Hematopoietic multipotent progenitor cell treated with erythropoietin and hydrocortisone succinate and interleukin-3 and kit ligand, for 8 days (in vitro differentiated cells): ENCODE measurements around the gene SPIRE2.
"Not testable (repeated sequence)": the region's sequence is repeated elsewhere in the genome, so short reads cannot be mapped to it uniquely, and the experiment has no call there.

ENCODE experiments used
- DNase-seq: peaks from one replicate; pipeline ENCODE4 v3.0.0-alpha.2; 2015

SPIRE2 gene

GRCh38 chr16:89808475-89808874 is 19.8 kb upstream of the SPIRE2 start:
- no peak for DNase-seq

DNA sequence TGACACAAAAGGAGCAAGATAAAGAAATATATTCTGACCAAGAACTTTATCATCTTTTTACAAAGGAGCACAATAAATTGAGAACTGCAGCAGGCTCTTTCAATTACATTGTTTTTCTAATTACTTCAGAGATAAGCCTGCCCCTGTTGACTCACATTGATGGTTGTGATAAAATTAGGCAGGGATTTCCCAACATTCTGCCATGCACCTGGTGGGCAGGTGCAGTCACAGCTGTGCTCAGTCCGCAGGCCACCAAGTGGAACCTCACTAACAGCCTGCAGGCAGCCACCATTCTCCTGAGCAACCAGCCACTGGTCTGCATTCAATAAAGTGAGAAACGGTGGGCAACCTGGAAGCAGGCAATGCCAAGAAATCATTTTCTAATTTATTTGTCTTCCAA is 17.0 kb upstream of the SPIRE2 start:
- DNase-seq = no peak

DNA sequence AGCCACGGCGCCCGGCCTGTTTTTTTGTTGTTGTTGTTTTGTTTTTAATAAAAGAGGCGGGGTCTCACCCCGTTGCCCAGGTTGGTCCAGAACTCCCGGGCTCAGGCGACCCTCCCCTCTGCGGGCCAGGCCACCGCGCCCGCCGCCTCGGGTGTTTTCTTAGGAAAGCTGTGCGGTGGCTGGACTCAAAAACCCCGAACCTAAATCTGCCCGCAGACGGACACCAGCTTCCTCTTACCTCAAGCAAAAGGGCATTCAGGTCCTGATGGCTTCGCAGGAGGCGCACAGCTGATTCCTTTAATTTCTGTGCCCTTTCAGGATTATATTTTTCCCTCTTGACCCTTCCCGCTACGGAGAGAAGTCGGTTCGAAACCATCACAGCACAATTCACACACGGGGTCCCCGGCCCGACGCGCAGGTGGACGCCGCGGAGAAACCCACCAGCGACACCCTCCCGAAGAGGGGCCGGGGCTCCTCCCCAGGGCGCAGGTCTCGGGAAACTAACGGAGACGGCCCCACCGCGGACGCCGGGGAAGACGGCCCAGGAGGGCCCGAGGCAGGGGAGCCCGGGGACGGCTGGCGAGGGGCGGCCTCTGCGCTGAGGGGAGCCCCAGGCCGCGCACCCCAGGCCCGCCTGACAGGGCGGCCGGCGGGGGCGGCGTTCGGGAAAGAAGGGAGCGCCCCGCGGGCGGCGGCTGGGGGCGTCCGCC is 12.5 kb upstream of the SPIRE2 start:
- DNase-seq = peak; percentile 27

- DNase-seq = not testable (repeated sequence)
Measured at GRCh38 chr16:89818851-89819403, 9.3 kb upstream of the SPIRE2 start.

DNA sequence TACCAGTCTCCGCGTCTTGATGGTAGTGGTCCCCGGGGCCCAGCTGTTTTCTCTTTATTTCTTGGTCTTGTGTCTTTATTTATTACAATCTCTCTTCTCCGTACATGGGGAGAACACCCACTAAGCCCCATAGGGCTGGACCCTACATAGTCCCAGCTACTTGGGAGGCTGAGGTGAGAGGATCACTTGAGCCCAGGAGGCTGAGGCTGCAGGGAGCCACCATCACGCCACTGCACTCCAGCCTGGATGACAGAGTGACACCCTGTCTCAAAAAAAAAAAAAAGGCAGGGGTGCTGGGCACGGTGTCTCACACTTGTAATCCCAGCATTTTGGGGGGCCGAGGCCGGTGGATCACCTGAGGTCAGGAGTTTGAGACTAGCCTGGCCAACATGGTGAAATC is 8.8 kb upstream of the SPIRE2 start:
- not testable (repeated sequence) for DNase-seq

- no peak for DNase-seq
Measured at GRCh38 chr16:89821438-89822187, 6.7 kb upstream of the SPIRE2 start.

GRCh38 chr16:89822188-89823086 is 5.8 kb upstream of the SPIRE2 start:
- no peak for DNase-seq

DNA sequence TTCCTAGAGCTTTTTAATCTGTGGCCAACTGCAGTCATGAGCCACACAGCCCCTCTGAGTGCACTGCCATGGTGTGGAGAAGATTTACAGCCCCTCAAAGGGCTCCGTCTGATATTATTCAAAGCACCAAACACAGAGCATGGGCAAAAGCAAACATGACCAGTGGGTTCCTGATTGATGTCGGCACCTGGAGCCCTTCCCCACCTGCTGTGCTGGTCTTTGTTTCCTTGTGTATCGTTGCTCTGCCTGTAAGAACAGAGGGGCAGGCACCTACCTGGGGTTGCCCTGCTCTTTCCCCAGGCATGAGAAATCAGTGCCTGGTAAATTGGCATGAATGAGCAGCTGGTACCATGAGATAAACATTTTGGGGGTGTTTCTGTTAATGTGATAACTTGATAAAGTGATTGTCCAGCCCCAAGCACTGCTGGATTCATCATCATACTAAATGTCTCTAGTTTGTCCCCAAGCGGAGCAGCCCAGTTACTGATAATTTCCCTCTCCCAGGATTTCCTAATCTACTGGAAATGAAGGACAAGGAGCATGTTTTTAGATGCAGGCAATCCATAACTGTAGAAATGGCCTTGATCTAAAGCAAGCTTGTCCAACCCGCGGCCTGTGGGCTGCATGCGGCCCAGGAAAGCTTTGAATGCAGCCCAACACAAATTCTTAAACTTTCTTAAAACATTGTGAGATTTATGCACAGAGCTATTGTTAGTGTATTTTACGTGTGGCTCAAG is 5.0 kb upstream of the SPIRE2 start:
- no peak for DNase-seq

- DNase-seq = not testable (repeated sequence)
Measured at GRCh38 chr16:89823824-89824148, 4.5 kb upstream of the SPIRE2 start.

GRCh38 chr16:89826531-89827382 is 1.5 kb upstream of the SPIRE2 start:
- DNase-seq = no peak

- DNase-seq = peak; percentile 17
Measured at GRCh38 chr16:89827383-89828198, 684 bp upstream of the SPIRE2 start.

GRCh38 chr16:89828870-89829629 is 775 bp downstream of the SPIRE2 start:
- DNase-seq = no peak

DNA sequence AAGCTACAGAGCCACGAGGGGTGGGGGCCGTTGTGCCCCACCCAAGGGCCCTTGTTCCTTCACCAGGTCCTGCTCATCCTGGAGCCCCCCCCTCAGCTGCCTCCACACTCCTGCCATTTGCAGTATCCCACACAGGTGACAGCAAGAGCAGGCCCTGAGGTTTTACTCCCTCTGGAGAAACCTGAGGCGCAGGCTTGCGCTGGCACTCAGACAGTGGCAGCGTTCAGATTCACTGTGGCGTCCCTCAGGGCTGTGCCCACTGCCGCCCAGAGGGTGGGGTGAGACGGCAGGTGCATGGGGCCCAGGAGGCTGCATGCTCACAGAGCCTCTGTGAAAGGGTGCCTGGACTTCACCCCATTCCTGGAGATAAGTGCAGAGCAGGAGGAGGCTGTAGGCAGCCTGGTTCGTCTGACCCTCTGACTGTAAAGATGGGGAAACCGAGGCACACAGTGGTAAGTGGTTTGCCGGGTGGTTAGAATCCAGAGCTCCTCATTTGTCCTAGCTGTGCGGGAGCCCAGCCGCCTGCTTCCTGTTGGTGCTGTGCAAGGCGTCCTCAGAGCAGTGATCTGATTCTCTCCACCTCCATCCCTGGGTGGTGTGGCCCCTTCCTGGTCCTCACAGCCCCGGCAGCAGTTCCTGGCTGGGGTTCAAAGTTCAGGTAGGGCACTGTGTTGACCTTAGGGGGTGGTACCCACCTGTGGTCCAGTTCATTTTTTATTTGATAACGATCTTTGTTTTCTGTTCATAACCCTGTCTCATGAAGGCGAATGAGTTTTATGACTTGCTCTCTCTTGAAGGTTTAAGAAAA is 1.6 kb downstream of the SPIRE2 start:
- DNase-seq = no peak

GRCh38 chr16:89831810-89832328 is 3.6 kb downstream of the SPIRE2 start:
- no peak for DNase-seq

DNA sequence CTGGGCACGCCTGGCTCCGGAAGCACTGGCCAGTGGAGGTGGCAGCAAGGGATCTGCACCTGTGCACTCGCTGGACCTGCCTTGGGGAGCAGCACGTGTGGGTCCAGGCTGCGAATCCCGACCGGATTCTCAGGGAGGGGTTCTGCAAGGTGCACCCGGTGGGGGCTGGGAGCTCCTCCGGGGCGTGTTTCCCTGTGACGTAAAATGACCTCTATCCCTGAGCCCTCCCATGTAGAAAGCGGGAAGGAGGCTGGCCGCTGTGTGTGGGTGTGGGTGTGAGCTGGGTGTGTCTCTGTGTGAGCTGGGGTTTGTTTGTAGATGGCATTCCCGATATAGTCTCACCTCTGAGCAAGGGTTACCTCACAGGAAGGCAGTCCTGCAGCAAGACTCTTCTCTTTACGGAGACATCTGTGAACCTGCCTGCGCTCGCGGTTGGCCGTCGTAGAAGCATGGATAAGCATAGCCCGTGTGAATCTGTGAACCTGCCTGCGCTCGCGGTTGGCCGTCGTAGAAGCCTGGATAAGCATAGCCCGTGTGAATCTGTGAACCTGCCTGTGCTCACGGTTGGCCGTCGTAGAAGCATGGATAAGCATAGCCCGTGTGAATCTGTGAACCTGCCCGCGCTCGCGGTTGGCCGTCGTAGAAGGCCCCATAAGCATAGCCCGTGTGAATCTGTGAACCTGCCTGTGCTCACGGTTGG is 5.5 kb downstream of the SPIRE2 start:
- DNase-seq = not testable (repeated sequence)

DNA sequence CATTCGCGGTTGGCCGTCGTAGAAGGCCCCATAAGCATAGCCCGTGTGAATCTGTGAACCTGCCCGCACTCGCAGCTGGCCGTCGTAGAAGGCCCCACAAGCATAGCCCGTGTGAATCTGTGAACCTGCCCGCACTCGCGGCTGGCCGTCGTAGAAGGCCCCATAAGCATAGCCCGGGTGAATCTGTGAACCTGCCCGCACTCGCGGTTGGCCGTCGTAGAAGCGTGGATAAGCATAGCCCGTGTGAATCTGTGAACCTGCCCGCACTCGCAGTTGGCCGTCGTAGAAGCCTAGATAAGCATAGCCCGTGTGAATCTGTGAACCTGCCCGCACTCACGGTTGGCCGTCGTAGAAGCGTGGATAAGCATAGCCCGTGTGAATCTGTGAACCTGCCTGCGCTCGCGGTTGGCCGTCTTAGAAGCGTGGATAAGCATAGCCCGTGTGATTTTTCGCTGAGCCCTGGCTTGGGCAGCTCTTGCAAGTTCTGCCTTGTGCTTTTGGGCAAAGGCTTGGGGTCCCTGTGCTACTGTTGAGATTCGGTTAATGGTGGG is 6.6 kb downstream of the SPIRE2 start:
- DNase-seq = not testable (repeated sequence)

- not testable (repeated sequence) for DNase-seq
Measured at GRCh38 chr16:89836484-89836883, 8.2 kb downstream of the SPIRE2 start.
